Astrocyte (in vitro differentiated cells and primary cell): ENCODE measurements around the gene PLPP2. TPM values are rescaled to one million over a fixed set of nuclear protein-coding genes. Genes with fewer than 3 reads are reported as not detected.
"Not testable (repeated sequence)": the region's sequence is repeated elsewhere in the genome, so short reads cannot be mapped to it uniquely, and the experiment has no call there.

Experiments
- DNase-seq: peaks from one replicate; pipeline ENCODE4 v3.0.0-alpha.2; 2010; ENCODE audit warnings: low read depth
- FAIRE-seq: peaks from 2 replicates; lab custom pipeline; 2011; peaks lifted over from hg19 to GRCh38; lab: Jason Lieb, UNC
- H2AFZ ChIP-seq: 2 replicates; pipeline ENCODE4 v1.6.0; 2012; ENCODE audit warnings: low read depth, low read length, inconsistent platforms
- H3K27ac ChIP-seq: 2 replicates; pipeline ENCODE4 v1.5.1; 2011; ENCODE audit warnings: low read depth, low read length, inconsistent platforms
- H3K27me3 ChIP-seq: 2 replicates; pipeline ENCODE4 v1.6.0; 2011; ENCODE audit warnings: low read length, inconsistent platforms; ENCODE audit not compliant: insufficient read depth
- H3K36me3 ChIP-seq: 2 replicates; pipeline ENCODE4 v1.5.1; 2011; ENCODE audit warnings: low read length, inconsistent platforms; ENCODE audit not compliant: insufficient read depth
- H3K4me1 ChIP-seq: 2 replicates; pipeline ENCODE4 v1.5.1; 2011; ENCODE audit warnings: low read length, inconsistent platforms; ENCODE audit not compliant: insufficient read depth
- H3K4me2 ChIP-seq: 2 replicates; pipeline ENCODE4 v1.6.0; 2012; ENCODE audit warnings: low read length, inconsistent platforms
- H3K4me3 ChIP-seq: 2 replicates; pipeline ENCODE4 v1.5.1; 2011; ENCODE audit warnings: low read depth, mild to moderate bottlenecking, low read length, inconsistent platforms; ENCODE audit not compliant: insufficient read depth
- H3K79me2 ChIP-seq: 2 replicates; pipeline ENCODE4 v1.6.0; 2012; ENCODE audit warnings: mild to moderate bottlenecking, low read length, inconsistent platforms; ENCODE audit not compliant: insufficient read depth
- H3K9ac ChIP-seq: 2 replicates; pipeline ENCODE4 v1.6.0; 2012; ENCODE audit warnings: mild to moderate bottlenecking, low read length, inconsistent platforms
- H3K9me3 ChIP-seq: 2 replicates; pipeline ENCODE4 v1.5.1; 2012; ENCODE audit warnings: low read depth, mild to moderate bottlenecking, low read length, inconsistent platforms; ENCODE audit not compliant: insufficient read depth
- H4K20me1 ChIP-seq: 2 replicates; pipeline ENCODE4 v1.6.0; 2012; ENCODE audit warnings: low read length, inconsistent platforms; ENCODE audit not compliant: insufficient read depth
- H3K27ac Mint-ChIP-seq: one replicate; pipeline ENCODE4 v1.8.0; 2021; ENCODE audit warnings: mild to moderate bottlenecking, mixed read lengths; ENCODE audit not compliant: unreplicated experiment
- H3K27me3 Mint-ChIP-seq: one replicate; pipeline ENCODE4 v1.8.0; 2021; ENCODE audit warnings: low read depth, mixed read lengths; ENCODE audit not compliant: unreplicated experiment
- H3K36me3 Mint-ChIP-seq: one replicate; pipeline ENCODE4 v1.8.0; 2021; ENCODE audit warnings: low read depth, mixed read lengths; ENCODE audit not compliant: unreplicated experiment
- H3K4me1 Mint-ChIP-seq: one replicate; pipeline ENCODE4 v1.8.0; 2021; ENCODE audit warnings: low read depth, mixed read lengths; ENCODE audit not compliant: unreplicated experiment
- H3K4me3 Mint-ChIP-seq: one replicate; pipeline ENCODE4 v1.8.0; 2021; ENCODE audit warnings: mild to moderate bottlenecking, moderate library complexity, mixed read lengths; ENCODE audit not compliant: unreplicated experiment
- H3K9me3 Mint-ChIP-seq: one replicate; pipeline ENCODE4 v1.8.0; 2021; ENCODE audit warnings: mild to moderate bottlenecking, mixed read lengths; ENCODE audit not compliant: unreplicated experiment
- CTCF ChIP-seq: IDR thresholded peaks from 2 replicates; pipeline ENCODE4 v1.5.1; 2011; ENCODE audit warnings: low read depth, mild to moderate bottlenecking, inconsistent platforms, low read length, moderate library complexity; ENCODE audit not compliant: insufficient read depth
- EZH2 ChIP-seq: IDR thresholded peaks from 2 replicates; pipeline ENCODE4 v1.6.1; 2012; ENCODE audit warnings: mild to moderate bottlenecking, low read length, inconsistent platforms; ENCODE audit not compliant: insufficient read depth
- total RNA-seq: library from RNA; stranded (reverse); gene quantifications from 2 replicates; pipeline ENCODE4 v1.2.1, GENCODE V29; 2021

Gene PLPP2
- total RNA-seq, 1 donor from 2014 or later = 3.7 TPM

GRCh38 chr19:273393-273792 lies 17.8 kb downstream of the PLPP2 start:
- FAIRE-seq (no peak), DNase-seq (no peak)
- Histone ChIP-seq H3K36me3 (no peaks in the 10 kb centered on the region), H3K4me2 (no peak overlapping the region), H3K4me3 (no peak overlapping the region), H3K27me3 (peaks cover 3% of the 10 kb centered on the region), H2AFZ (no peak overlapping the region), H3K4me1 (no peaks in the 10 kb centered on the region), H3K79me2 (no peaks in the 10 kb centered on the region), H3K9ac (no peak overlapping the region), H3K27ac (no peak overlapping the region), H3K9me3 (no peaks in the 10 kb centered on the region), H4K20me1 (no peaks in the 10 kb centered on the region)
- Mint-ChIP-seq H3K27ac (no peak overlapping the region), H3K4me3 (no peak overlapping the region), H3K27me3 (peaks cover 32% of the 10 kb centered on the region), H3K36me3 (peaks cover 4% of the 10 kb centered on the region), H3K4me1 (peaks cover 1% of the 10 kb centered on the region), H3K9me3 (no peaks in the 10 kb centered on the region)
- TF ChIP-seq CTCF = no peak
- no peak for TF ChIP-seq EZH2

- Mint-ChIP-seq H3K27ac (no peak overlapping the region), H3K36me3 (peaks cover 4% of the 10 kb centered on the region), H3K9me3 (no peaks in the 10 kb centered on the region), H3K4me1 (peaks cover 1% of the 10 kb centered on the region), H3K27me3 (peaks cover 25% of the 10 kb centered on the region), H3K4me3 (no peak overlapping the region)
- DNase-seq (no peak), FAIRE-seq (no peak)
- Histone ChIP-seq H3K36me3 (no peaks in the 10 kb centered on the region), H3K9me3 (no peaks in the 10 kb centered on the region), H3K4me1 (peaks cover 5% of the 10 kb centered on the region), H3K9ac (no peak overlapping the region), H2AFZ (no peak overlapping the region), H4K20me1 (no peaks in the 10 kb centered on the region), H3K79me2 (no peaks in the 10 kb centered on the region), H3K27ac (no peak overlapping the region), H3K4me3 (no peak overlapping the region), H3K27me3 (peaks cover 6% of the 10 kb centered on the region), H3K4me2 (no peak overlapping the region)
- TF ChIP-seq CTCF (no peak), EZH2 (no peak)
These were observed 19.3 kb downstream of the PLPP2 start for GRCh38 chr19:271856-272255.

- H3K36me3 Mint-ChIP-seq, H4K20me1 ChIP-seq, H3K9ac ChIP-seq, FAIRE-seq, H3K27ac ChIP-seq, H3K4me2 ChIP-seq, H2AFZ ChIP-seq, H3K79me2 ChIP-seq, H3K9me3 ChIP-seq, H3K27ac Mint-ChIP-seq, H3K4me1 ChIP-seq, DNase-seq, H3K9me3 Mint-ChIP-seq, H3K4me3 Mint-ChIP-seq, H3K4me1 Mint-ChIP-seq, H3K4me3 ChIP-seq, H3K36me3 ChIP-seq: not testable (repeated sequence)
- peaks cover 12% of the 10 kb centered on the region for H3K27me3 ChIP-seq
- H3K27me3 Mint-ChIP-seq = peaks cover 27% of the 10 kb centered on the region
These were observed 20.4 kb downstream of the PLPP2 start for GRCh38 chr19:270766-271318.
